ENCODE measurements around the gene KRT33B.

The KRT33B gene

GRCh38 chr17:41326173-41327145, 43.2 kb downstream of the KRT33B start:
- no peak for DNase-seq (ENCODE audit: extremely low read depth in 1 of 2, low read depth in 1 of 2)

- no peak for DNase-seq (ENCODE audit: extremely low read depth in 1 of 2, low read depth in 1 of 2)
Observed at GRCh38 chr17:41325611-41326010, 44.0 kb downstream of the KRT33B start.

- no peak for DNase-seq (ENCODE audit: extremely low read depth in 1 of 2, low read depth in 1 of 2)
Observed at GRCh38 chr17:41325126-41325525, 44.5 kb downstream of the KRT33B start.

- no peak for DNase-seq (ENCODE audit: extremely low read depth in 1 of 2, low read depth in 1 of 2)
Observed at GRCh38 chr17:41324180-41325075, 45.2 kb downstream of the KRT33B start.

- no peak for DNase-seq (ENCODE audit: extremely low read depth in 1 of 2, low read depth in 1 of 2)
Observed at GRCh38 chr17:41322903-41323895, 46.4 kb downstream of the KRT33B start.

GRCh38 chr17:41322094-41322902, 47.3 kb downstream of the KRT33B start:
- DNase-seq (ENCODE audit: extremely low read depth in 1 of 2, low read depth in 1 of 2) = no peak

GRCh38 chr17:41318231-41318630, 51.4 kb downstream of the KRT33B start:
- DNase-seq (ENCODE audit: extremely low read depth in 1 of 2, low read depth in 1 of 2) = no peak

- DNase-seq (ENCODE audit: extremely low read depth in 1 of 2, low read depth in 1 of 2) = no peak
Observed at GRCh38 chr17:41315814-41316445, 53.7 kb downstream of the KRT33B start.

GRCh38 chr17:41315204-41315794, 54.3 kb downstream of the KRT33B start, which contains the start of gene KRTAP17-1:
Gene KRTAP17-1, minus strand, starts transcription at chr17:41315710. Its CDS starts 60 bp downstream, at chr17:41315650.
- DNase-seq (ENCODE audit: extremely low read depth in 1 of 2, low read depth in 1 of 2) = no peak
